ENCODE data around the gene PTGES2.

PTGES2 gene

DNA sequence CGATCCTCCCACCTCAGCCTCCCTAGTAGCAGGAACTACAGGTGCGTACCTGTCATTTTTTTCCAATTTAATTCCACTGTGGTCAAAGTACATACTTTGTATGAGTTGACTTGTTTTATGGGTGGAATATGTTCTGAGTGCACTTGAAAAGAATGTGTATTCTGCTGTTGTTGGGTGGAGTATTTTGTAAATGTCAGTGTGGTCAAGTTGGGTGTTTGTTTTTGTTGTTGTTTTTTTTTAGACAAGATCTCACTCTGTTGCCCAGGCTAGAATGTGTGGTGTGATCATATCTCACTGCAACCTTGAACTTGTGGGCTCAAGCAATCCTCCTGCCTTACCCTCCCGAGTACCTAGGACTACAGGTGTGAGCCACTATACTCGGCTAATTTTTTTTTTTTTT lies 41.6 kb downstream of the PTGES2 start:
- Histone ChIP-seq H3K36me3 (ENCODE audit: control insufficient read depth in 1 of 2, insufficient read depth in 2 of 2, low read length in 2 of 2) (no peaks in the 10 kb centered on the region), H3K9me3 (ENCODE audit: control insufficient read depth in 1 of 2, low read length in 2 of 2) (no peaks in the 10 kb centered on the region), H3K4me3 (ENCODE audit: low read depth in 1 of 2, low read length in 2 of 2) (no peak overlapping the region), H3K27ac (ENCODE audit: low read depth, low read length) (no peak overlapping the region), H3K9ac (ENCODE audit: low read depth in 1 of 2, low read length in 2 of 2) (no peak overlapping the region), H3K27me3 (ENCODE audit: control insufficient read depth in 1 of 2, insufficient read depth in 2 of 2, low read length in 2 of 2) (no peaks in the 10 kb centered on the region), H3K4me1 (ENCODE audit: control insufficient read depth in 1 of 2, insufficient read depth in 2 of 2, low read length in 2 of 2) (peaks cover 14 to 19% of the 10 kb centered on the region in 2 donors)

- Histone ChIP-seq H3K9ac (ENCODE audit: low read depth in 1 of 2, low read length in 2 of 2) (no peak overlapping the region), H3K4me1 (ENCODE audit: control insufficient read depth in 1 of 2, insufficient read depth in 2 of 2, low read length in 2 of 2) (peaks cover 18 to 19% of the 10 kb centered on the region in 2 donors), H3K36me3 (ENCODE audit: control insufficient read depth in 1 of 2, insufficient read depth in 2 of 2, low read length in 2 of 2) (no peaks in the 10 kb centered on the region), H3K27ac (ENCODE audit: low read depth, low read length) (no peak overlapping the region), H3K27me3 (ENCODE audit: control insufficient read depth in 1 of 2, insufficient read depth in 2 of 2, low read length in 2 of 2) (no peaks in the 10 kb centered on the region), H3K9me3 (ENCODE audit: control insufficient read depth in 1 of 2, low read length in 2 of 2) (no peaks in the 10 kb centered on the region), H3K4me3 (ENCODE audit: low read depth in 1 of 2, low read length in 2 of 2) (no peak overlapping the region)
Observed at GRCh38 chr9:128084746-128085145, 42.8 kb downstream of the PTGES2 start.

GRCh38 chr9:128082151-128082550 lies 45.4 kb downstream of the PTGES2 start:
- peak overlapping the region; percentile 32 for H3K27ac ChIP-seq (ENCODE audit: low read depth, low read length)
- H3K36me3 ChIP-seq (ENCODE audit: control insufficient read depth in 1 of 2, insufficient read depth in 2 of 2, low read length in 2 of 2) = no peaks in the 10 kb centered on the region
- H3K9ac ChIP-seq (ENCODE audit: low read depth in 1 of 2, low read length in 2 of 2) = no peak overlapping the region
- H3K27me3 ChIP-seq (ENCODE audit: control insufficient read depth in 1 of 2, insufficient read depth in 2 of 2, low read length in 2 of 2) = no peaks in the 10 kb centered on the region
- peaks cover 26 to 37% of the 10 kb centered on the region in 2 donors for H3K4me1 ChIP-seq (ENCODE audit: control insufficient read depth in 1 of 2, insufficient read depth in 2 of 2, low read length in 2 of 2)
- no peak overlapping the region for H3K4me3 ChIP-seq (ENCODE audit: low read depth in 1 of 2, low read length in 2 of 2)
- no peaks in the 10 kb centered on the region for H3K9me3 ChIP-seq (ENCODE audit: control insufficient read depth in 1 of 2, low read length in 2 of 2)

DNA sequence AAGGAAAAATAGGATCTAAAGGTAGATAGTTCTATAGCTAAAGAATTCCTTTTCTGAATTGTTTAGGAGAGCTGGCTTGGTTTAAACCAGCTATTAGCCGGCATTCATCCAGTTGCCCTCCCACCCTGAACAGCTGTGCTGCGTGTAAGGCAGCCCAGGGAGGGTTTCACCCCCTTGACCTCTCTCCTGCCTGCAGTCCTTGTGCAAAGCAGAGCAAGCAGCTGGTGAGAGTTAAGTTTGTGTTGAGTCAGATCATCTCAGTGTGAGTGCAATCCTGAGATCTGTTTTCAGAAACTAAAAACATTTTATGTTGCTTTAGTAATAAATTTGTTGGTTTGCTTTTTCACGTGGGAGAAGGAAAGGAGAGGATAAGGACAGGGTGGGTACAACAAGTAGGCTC lies 46.5 kb downstream of the PTGES2 start:
- H3K27ac ChIP-seq (ENCODE audit: low read depth, low read length) = peak overlapping the region; percentile 30
- H3K9ac ChIP-seq (ENCODE audit: low read depth in 1 of 2, low read length in 2 of 2) = no peak overlapping the region
- H3K9me3 ChIP-seq (ENCODE audit: control insufficient read depth in 1 of 2, low read length in 2 of 2) = no peaks in the 10 kb centered on the region
- peaks cover 26 to 37% of the 10 kb centered on the region in 2 donors for H3K4me1 ChIP-seq (ENCODE audit: control insufficient read depth in 1 of 2, insufficient read depth in 2 of 2, low read length in 2 of 2)
- H3K27me3 ChIP-seq (ENCODE audit: control insufficient read depth in 1 of 2, insufficient read depth in 2 of 2, low read length in 2 of 2) = no peaks in the 10 kb centered on the region
- H3K4me3 ChIP-seq (ENCODE audit: low read depth in 1 of 2, low read length in 2 of 2) = no peak overlapping the region
- H3K36me3 ChIP-seq (ENCODE audit: control insufficient read depth in 1 of 2, insufficient read depth in 2 of 2, low read length in 2 of 2) = no peaks in the 10 kb centered on the region

GRCh38 chr9:128080206-128080605 lies 47.3 kb downstream of the PTGES2 start:
- Histone ChIP-seq H3K4me1 (ENCODE audit: control insufficient read depth in 1 of 2, insufficient read depth in 2 of 2, low read length in 2 of 2) (peaks cover 26 to 37% of the 10 kb centered on the region in 2 donors), H3K27ac (ENCODE audit: low read depth, low read length) (no peak overlapping the region), H3K9me3 (ENCODE audit: control insufficient read depth in 1 of 2, low read length in 2 of 2) (no peaks in the 10 kb centered on the region), H3K4me3 (ENCODE audit: low read depth in 1 of 2, low read length in 2 of 2) (no peak overlapping the region), H3K27me3 (ENCODE audit: control insufficient read depth in 1 of 2, insufficient read depth in 2 of 2, low read length in 2 of 2) (no peaks in the 10 kb centered on the region), H3K9ac (ENCODE audit: low read depth in 1 of 2, low read length in 2 of 2) (no peak overlapping the region), H3K36me3 (ENCODE audit: control insufficient read depth in 1 of 2, insufficient read depth in 2 of 2, low read length in 2 of 2) (no peaks in the 10 kb centered on the region)

- Histone ChIP-seq H3K9me3 (ENCODE audit: control insufficient read depth in 1 of 2, low read length in 2 of 2) (no peaks in the 10 kb centered on the region), H3K27me3 (ENCODE audit: control insufficient read depth in 1 of 2, insufficient read depth in 2 of 2, low read length in 2 of 2) (no peaks in the 10 kb centered on the region), H3K36me3 (ENCODE audit: control insufficient read depth in 1 of 2, insufficient read depth in 2 of 2, low read length in 2 of 2) (no peaks in the 10 kb centered on the region), H3K4me3 (ENCODE audit: low read depth in 1 of 2, low read length in 2 of 2) (peak overlapping the region; percentile 5 to 11), H3K4me1 (ENCODE audit: control insufficient read depth in 1 of 2, insufficient read depth in 2 of 2, low read length in 2 of 2) (peaks cover 29 to 38% of the 10 kb centered on the region in 2 donors), H3K27ac (ENCODE audit: low read depth, low read length) (peak overlapping the region; percentile 79), H3K9ac (ENCODE audit: low read depth in 1 of 2, low read length in 2 of 2) (peak overlapping the region; percentile 41 to 55)
Observed at GRCh38 chr9:128078504-128079434, 48.8 kb downstream of the PTGES2 start.

GRCh38 chr9:128077847-128078503 lies 49.6 kb downstream of the PTGES2 start:
- no peaks in the 10 kb centered on the region for H3K36me3 ChIP-seq (ENCODE audit: control insufficient read depth in 1 of 2, insufficient read depth in 2 of 2, low read length in 2 of 2)
- peak overlapping the region; percentile 41 to 55 for H3K9ac ChIP-seq (ENCODE audit: low read depth in 1 of 2, low read length in 2 of 2)
- H3K4me1 ChIP-seq (ENCODE audit: control insufficient read depth in 1 of 2, insufficient read depth in 2 of 2, low read length in 2 of 2) = peaks cover 37 to 46% of the 10 kb centered on the region in 2 donors
- H3K9me3 ChIP-seq (ENCODE audit: control insufficient read depth in 1 of 2, low read length in 2 of 2) = no peaks in the 10 kb centered on the region
- no peaks in the 10 kb centered on the region for H3K27me3 ChIP-seq (ENCODE audit: control insufficient read depth in 1 of 2, insufficient read depth in 2 of 2, low read length in 2 of 2)
- peak overlapping the region in 1 of 2 donors; percentile 11 for H3K4me3 ChIP-seq (ENCODE audit: low read depth in 1 of 2, low read length in 2 of 2)
- H3K27ac ChIP-seq (ENCODE audit: low read depth, low read length) = peak overlapping the region; percentile 79

GRCh38 chr9:128073253-128073886 lies 54.2 kb downstream of the PTGES2 start:
- peak overlapping the region in 1 of 2 donors; percentile 9 for H3K4me3 ChIP-seq (ENCODE audit: low read depth in 1 of 2, low read length in 2 of 2)
- peak overlapping the region; percentile 68 for H3K27ac ChIP-seq (ENCODE audit: low read depth, low read length)
- no peaks in the 10 kb centered on the region for H3K9me3 ChIP-seq (ENCODE audit: control insufficient read depth in 1 of 2, low read length in 2 of 2)
- H3K4me1 ChIP-seq (ENCODE audit: control insufficient read depth in 1 of 2, insufficient read depth in 2 of 2, low read length in 2 of 2) = peaks cover 40 to 56% of the 10 kb centered on the region in 2 donors
- peak overlapping the region in 1 of 2 donors; percentile 24 for H3K9ac ChIP-seq (ENCODE audit: low read depth in 1 of 2, low read length in 2 of 2)
- H3K36me3 ChIP-seq (ENCODE audit: control insufficient read depth in 1 of 2, insufficient read depth in 2 of 2, low read length in 2 of 2) = no peaks in the 10 kb centered on the region
- H3K27me3 ChIP-seq (ENCODE audit: control insufficient read depth in 1 of 2, insufficient read depth in 2 of 2, low read length in 2 of 2) = no peaks in the 10 kb centered on the region

DNA sequence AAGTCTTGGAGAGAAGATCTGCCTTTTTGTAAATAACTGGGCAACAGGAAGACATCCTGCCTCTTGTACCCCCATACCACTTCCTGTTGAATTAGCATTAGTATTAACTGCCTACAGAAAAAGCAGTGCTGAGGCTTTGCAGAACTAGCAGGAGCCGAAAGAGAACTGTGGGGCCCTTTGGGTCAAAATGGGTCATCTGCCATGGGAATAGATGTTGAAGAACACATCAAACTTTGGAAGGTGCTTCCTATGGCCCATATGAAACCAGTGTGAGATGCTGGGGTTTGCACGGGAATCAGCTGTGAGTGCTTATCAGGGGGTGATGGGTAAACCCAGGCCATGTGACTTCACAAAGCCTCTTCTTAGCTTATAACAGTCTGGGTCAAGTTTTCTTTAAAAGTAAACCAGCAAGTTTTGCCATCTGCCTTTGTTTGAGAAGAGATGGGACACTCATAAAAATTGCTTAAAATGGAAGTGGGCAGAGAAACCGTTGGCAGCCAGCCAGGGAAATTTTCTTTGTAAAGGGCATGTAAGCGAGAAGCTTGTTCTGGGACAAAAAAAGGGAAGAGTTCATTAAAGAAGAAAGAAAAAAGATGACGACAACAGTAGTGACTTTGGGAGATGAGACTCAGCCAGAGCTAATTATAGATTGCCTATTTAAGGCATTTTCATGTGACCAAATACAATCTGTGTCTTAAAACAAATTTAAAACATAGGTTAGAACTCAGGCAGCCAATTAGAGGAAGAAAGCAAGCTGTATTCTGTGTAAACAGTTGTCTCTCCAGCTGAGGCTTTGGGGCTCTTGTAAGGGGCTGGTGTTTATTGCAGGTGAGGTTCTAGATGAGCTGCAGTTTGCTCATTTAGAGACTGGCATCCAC lies 55.1 kb downstream of the PTGES2 start:
- H3K4me3 ChIP-seq (ENCODE audit: low read depth in 1 of 2, low read length in 2 of 2) = peak overlapping the region; percentile 12 to 36

More for the DNA sequence above, 55.1 kb downstream of the PTGES2 start:
- Histone ChIP-seq H3K36me3 (ENCODE audit: control insufficient read depth in 1 of 2, insufficient read depth in 2 of 2, low read length in 2 of 2) (no peaks in the 10 kb centered on the region), H3K9me3 (ENCODE audit: control insufficient read depth in 1 of 2, low read length in 2 of 2) (no peaks in the 10 kb centered on the region), H3K9ac (ENCODE audit: low read depth in 1 of 2, low read length in 2 of 2) (peak overlapping the region; percentile 24 to 35), H3K27me3 (ENCODE audit: control insufficient read depth in 1 of 2, insufficient read depth in 2 of 2, low read length in 2 of 2) (no peaks in the 10 kb centered on the region), H3K4me1 (ENCODE audit: control insufficient read depth in 1 of 2, insufficient read depth in 2 of 2, low read length in 2 of 2) (peaks cover 31 to 46% of the 10 kb centered on the region in 2 donors), H3K27ac (ENCODE audit: low read depth, low read length) (peak overlapping the region; percentile 69)

All from duodenal mucosa (tissue), 2 donors.